Stimulated activated CD8-positive, alpha-beta memory T cell treated with anti-CD3 and anti-CD28 coated beads, Interleukin-4, amount 100 ng/mL, for 48 hours (primary cell): Measurements from ENCODE around the gene COX7C.

Experiments used
- DNase-seq: peaks from one replicate; pipeline ENCODE4 v3.0.0-alpha.2; 2020

Gene COX7C

DNA sequence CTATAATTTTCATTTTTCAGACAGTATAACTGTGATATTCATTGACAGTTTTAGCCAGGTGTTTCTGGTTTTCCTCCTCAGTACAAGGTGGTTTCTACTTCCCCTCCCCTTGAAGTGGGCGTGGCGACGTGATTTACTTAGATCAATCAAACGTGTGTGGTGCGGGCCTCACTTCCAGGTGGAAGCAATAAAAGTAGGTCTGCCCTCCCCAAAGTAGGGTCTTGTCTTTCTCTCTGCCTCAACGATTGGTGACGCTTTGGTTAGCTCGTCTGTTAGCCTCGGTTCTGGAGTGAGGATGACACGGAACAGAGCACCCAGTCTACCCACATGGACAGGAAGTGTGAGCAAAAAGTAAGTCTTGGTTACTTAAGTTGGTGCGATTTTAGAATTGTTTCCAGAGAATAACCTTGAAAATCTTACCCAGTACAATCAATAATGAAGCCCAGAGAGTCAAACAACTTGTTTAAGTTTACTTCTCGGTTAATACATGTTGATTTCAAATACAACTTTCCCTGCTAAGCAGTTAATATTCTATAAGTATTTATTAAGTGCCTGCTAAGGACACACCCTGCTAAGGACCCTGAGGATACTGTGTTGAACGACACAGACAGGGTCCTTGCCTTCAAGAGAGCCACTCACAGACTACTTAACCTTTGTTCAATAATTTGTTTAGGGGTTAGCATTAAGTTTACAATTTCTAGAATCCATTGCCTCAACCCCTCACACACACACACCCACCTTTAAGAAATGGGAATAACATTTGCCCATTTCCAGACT, 48.4 kb downstream of the COX7C start:
- DNase-seq = peak; percentile 26

DNA sequence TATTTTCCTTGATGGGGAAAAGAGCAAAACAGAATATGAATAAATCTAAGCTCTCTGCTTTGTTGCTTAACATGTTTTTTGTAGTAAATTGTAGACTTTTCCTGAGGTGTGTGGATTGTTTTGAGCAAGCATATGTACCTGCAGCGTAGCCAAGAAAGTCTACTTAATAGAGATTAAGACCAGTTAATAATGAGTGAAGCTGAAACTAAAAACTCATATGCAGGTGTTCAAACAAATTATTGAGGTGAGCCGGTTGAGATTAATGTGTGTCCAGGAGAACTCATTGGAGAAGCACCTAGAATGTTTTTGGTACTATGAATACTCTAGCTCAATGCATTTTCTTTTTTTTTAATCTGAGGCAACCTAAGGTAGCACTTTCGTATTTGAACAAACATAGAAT, 49.2 kb downstream of the COX7C start:
- no peak for DNase-seq
